ENCODE measurements around the gene CACNG1.

GRCh38 chr17:67058036-67058435, 13.7 kb downstream of the CACNG1 start:
- TF ChIP-seq CTCF (IDR thresholded peaks at IDR 0.05; ENCODE audit: low read length) (no peak), EZH2phosphoT487 (IDR thresholded peaks at IDR 0.05; ENCODE audit: low read length) (no peak), EZH2 (optimal IDR thresholded peaks at IDR 0.05; ENCODE audit: low read depth, low read length) (no peak)

Measured in MM.1S (cell line).